T-helper 1 cell treated with Interleukin-12 subunit alpha and Interleukin-12 subunit beta and Interleukin-4 antibody, amounts not matched to agents 30 ng/mL and 1 ng/mL, for 36 hours (primary cell): ENCODE results near the gene TIGD1. TPM values are rescaled to one million over a fixed set of nuclear protein-coding genes. Genes with fewer than 3 reads are reported as not detected.
"Not testable (repeated sequence)": the region's sequence is repeated elsewhere in the genome, so short reads cannot be mapped to it uniquely, and the experiment has no call there.

ENCODE experiments used
- intact Hi-C: fragments of 100-400 bp; cut with micrococcal nuclease; formaldehyde crosslinking; loops from one replicate; pipeline ENCODE4 v1.15.1; 2024
- total RNA-seq: library from RNA; stranded (reverse); gene quantifications from 2 replicates; pipeline ENCODE4 v1.2.3, GENCODE V29; 2022

TIGD1 gene
- total RNA-seq, 1 donor from 2014 or later = 8.2 TPM

DNA sequence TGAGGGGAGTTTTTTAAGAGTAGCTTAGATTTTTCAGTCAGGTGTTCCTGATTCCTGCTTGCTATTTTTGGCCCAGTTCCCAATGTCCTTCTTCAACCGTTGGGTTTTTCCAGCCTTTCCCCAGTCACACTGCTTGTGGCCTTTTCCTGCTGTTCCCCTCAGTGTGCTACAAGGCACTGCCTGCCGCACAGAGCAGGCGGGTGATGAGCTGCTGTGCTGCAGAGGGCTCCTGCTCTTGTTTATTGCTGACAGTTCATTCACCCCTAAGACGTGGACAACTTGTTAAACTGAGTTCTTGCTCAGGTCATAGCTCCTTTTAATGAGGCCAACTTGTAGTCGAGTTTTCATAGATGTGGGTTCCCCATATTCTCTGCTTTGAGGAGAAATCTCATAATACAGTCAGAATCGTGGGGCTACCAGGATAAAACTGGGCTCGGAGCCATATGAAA lies 20.7 kb upstream of the TIGD1 start:
- intact Hi-C loops = no loop called here

GRCh38 chr2:232570481-232570880 lies 20.1 kb upstream of the TIGD1 start:
- intact Hi-C loops = not testable (repeated sequence)

DNA sequence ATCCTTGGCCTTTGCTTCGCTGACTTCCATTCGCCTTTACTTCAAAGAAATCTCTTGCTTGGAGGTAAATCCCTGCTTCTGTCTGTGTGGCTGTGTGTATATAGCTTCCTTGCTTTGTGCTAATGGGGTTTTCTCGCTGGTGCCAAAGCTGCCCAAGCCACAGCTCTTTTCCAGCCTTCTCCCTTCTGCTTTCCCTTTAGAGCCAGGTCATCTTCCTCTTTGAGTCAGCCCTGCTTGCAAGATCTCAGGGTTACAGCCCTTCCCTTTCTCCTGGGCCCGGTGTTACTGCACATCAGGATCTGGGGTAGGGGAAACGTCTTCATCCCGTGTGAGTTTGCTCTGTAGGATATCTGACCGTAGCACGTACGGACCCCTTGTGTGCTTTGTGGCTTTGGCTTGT lies 19.2 kb upstream of the TIGD1 start:
- intact Hi-C loops = no loop called here

- intact Hi-C loops = no loop called here
These were observed 17.8 kb upstream of the TIGD1 start for GRCh38 chr2:232568161-232568560.

- intact Hi-C loops = no loop called here
These were observed 17.4 kb upstream of the TIGD1 start for GRCh38 chr2:232567721-232568120.

DNA sequence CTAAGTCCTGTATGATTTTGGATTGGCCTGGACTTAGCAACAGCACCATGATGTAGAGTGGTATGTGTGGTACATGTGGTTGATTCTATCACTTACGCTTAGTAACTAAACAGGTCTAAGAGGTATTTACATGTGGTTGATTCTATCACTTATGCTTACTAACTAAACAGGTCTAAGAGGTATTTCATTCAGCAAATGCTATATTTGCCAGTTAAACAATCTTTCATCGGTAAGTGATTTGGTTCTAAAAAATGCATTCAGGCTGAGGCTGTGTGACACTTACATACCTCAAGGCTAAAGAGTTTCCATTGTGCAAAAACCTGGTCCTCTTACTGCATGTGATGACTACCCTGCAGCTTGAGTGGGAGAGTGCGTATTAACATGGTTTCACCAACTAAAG lies 13.2 kb upstream of the TIGD1 start:
- intact Hi-C loops = no loop called here

DNA sequence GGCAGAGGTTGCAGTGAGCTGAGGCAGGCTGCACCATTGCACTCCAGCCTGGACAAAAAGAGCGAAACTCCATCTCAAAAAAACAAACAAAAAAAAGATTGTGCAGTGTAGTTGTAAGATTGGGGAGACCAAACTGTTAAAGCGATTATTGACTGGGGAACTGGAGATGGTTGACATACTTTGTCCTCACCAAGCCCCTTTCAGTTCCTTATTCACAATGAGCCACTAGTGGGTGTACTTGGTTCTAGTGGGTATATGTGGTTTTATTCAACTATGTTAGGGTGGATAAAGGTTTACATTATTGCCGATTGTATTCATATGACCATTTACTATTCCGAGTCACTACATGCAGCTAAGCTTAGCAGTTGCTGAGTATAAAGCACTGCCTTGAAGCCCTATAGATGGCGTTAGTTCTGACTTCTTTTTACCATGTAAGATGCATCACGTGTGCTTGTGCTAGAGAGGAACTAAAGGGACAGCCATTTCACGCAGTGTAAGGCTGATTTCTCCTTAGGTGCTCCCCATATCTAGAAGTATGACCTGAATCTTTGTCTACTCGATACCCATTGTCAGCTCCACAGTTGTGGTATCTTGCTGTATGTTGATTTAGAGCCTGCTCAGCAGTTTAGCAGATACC lies 12.3 kb upstream of the TIGD1 start:
- intact Hi-C loops = no loop called here

GRCh38 chr2:232556426-232556825 lies 6.1 kb upstream of the TIGD1 start:
- intact Hi-C loops = loop anchor here (10.0 kb wide), 3 partner anchors 798 to 1092 kb away; partner anchors contain the start of genes DGKD, NCL and USP40

DNA sequence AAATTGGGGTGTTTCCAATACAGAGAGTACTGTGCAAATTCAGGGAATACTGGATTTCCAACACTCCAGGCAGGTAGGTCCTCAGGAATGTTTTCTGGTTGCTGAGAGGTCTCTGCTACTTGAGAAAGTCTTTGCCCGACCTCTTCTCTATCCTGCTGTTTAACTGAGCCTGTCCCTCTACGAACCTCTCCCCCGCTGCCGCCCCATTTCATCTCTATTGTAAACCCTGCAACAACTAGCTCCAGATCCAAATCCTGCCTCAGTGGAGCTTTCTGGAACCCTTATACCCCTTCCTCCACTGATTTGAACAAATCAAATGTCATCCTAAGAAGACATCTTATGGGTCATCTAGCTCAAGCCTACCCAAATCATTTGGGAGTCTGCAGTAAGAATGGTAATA lies 1.4 kb upstream of the TIGD1 start:
- intact Hi-C loops = loop anchor here (2.0 to 10.0 kb wide), 7 partner anchors 29 to 1087 kb away; partner anchors contain the start of genes ATG16L1, DGKD, GIGYF2 and NCL

GRCh38 chr2:232551250-232551638 lies 887 bp upstream of the TIGD1 start:
- intact Hi-C loops = loop anchor here (2.0 to 10.0 kb wide), 7 partner anchors 28 to 1086 kb away; partner anchors contain the start of genes ATG16L1, DGKD, GIGYF2 and NCL

GRCh38 chr2:232549655-232550353 lies 553 bp downstream of the TIGD1 start:
- intact Hi-C loops = loop anchor here (1.0 to 10.0 kb wide), 13 partner anchors 27 to 1304 kb away; partner anchors contain the start of genes ATG16L1, COPS7B, DGKD and DIS3L2

- intact Hi-C loops = loop anchor here (2.0 kb wide), 1 partner anchor 587 kb away; the partner anchor contains the start of gene DIS3L2
These were observed 2.4 kb downstream of the TIGD1 start for GRCh38 chr2:232547991-232548390.

GRCh38 chr2:232545511-232546375 lies 4.6 kb downstream of the TIGD1 start:
- intact Hi-C loops = no loop called here

GRCh38 chr2:232544674-232545073 lies 5.7 kb downstream of the TIGD1 start:
- intact Hi-C loops = no loop called here

GRCh38 chr2:232543928-232544631 lies 6.3 kb downstream of the TIGD1 start:
- intact Hi-C loops = no loop called here

DNA sequence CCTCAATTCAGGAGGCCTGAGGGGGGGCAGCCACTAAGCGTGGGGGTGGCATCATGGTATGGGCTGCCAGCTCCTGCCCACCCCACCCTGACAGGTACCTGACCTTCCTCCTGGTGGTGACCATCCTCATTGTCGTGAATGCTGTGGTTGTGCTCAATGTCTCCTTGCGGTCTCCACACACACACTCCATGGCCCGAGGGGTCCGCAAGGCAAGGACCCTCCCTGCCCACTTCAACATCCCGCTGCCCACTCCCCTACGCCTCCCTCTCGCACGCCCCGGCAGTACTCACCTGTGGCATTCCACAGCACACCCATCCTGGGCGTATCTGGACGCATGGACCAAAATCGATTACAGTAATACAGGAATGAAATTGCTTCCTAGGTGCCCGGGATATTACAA lies 6.9 kb downstream of the TIGD1 start:
- intact Hi-C loops = no loop called here

DNA sequence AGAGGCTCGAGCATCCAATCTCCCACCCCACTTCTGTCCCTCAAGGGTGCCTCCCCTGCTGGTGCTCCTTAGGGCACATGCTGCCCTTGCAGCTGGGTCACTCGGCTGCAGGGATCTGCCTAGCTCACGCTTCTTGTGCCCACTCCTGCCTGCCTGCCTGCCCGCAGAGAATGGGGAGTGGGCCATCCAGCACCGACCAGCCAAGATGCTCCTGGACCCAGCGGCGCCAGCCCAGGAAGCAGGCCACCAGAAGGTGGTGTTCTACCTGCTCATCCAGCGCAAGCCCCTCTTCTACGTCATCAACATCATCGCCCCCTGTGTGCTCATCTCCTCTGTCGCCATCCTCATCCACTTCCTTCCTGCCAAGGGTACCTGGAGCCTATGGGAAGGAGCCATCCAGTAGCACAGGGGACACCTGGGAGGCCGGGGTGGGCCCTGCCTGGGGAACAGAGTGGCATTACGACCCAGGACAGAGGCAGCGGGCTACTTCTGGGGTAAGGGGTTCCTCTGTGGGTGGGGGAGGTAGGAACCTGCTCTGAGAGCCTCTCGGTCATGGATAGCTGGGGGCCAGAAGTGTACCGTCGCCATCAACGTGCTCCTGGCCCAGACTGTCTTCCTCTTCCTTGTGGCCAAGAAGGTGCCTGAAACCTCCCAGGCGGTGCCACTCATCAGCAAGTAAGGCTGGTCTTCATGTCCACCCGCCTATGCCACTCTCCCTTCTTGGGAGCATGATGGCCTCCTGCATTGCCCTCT lies 7.5 kb downstream of the TIGD1 start:
- intact Hi-C loops = no loop called here

DNA sequence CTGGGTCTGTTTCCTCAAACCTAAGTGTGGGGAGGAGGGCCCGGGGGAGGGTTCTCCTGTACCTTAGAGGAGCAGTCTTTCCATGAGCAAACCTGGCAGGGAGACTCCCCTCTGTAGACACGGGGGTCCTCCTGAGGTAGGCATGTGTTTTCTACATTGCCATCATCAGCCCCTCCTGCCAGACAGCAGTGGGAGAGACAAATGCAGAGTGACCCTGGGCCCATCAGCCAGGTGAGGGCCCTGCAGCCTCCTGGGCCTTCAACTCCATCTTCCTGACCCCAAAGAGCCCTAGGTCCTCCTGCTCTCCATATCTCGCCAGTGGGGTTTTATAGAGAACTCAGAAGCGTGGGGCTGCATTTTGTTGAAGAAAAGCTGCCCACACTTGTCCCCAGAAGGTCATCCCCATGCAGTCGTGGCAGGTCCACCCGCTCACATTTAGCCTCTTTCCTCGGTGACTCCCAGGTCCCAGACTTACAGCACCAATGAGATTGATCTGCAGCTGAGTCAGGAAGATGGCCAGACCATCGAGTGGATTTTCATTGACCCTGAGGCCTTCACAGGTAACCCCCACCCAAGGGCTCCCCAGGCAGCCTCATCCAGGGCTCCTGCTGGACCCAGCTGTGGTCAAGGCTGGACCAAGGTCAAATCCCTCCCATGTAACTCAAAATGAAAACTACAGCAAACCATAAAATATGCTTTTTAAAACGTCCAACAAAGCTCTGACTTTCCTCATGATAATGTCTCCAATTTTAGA lies 8.2 kb downstream of the TIGD1 start:
- intact Hi-C loops = no loop called here

DNA sequence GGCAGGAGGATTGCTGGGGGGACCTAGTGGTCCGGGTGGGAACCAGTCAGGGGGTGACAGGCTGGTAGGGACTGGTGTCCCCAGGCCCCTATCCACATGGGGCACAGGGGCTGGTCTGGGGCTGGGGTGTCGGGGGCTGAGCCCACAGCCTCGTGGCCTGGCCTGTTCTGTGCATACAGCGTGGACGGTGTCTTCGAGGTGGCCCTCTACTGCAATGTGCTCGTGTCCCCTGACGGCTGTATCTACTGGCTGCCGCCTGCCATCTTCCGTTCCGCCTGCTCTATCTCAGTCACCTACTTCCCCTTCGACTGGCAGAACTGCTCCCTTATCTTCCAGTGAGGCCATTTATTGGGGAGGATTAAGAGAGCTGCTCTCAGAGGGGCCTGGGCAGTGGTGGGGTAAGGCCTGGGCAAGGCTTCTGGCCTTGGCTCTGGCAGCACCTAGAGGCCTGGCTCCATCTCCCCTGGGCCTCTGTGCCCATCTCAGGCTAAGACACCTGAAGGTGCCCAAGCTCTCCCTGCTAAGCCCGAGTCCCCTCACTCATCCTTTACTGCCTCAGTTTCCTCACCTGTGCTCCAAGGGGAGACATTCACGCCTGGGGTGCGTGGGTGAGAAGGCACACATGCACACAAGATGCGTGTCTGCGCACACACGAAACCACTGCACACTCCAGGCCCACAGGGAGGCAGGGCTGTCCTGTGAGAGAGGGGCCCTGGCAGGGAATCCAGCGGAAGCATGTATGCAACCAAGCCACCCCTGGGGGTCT lies 9.0 kb downstream of the TIGD1 start:
- intact Hi-C loops = no loop called here
